Sigmoid colon (tissue), 4 donors: ENCODE results near the gene TULP1.

Source experiments
- CTCF ChIP-seq, 4 experiments: fragments of 450-650 bp in 3 of 4; fragments of 200-600 bp in 1 of 4; IDR thresholded peaks; one replicate each; pipeline ENCODE4 v1.5.1; 2016 to 2019; ENCODE audit warnings: antibody characterized with exemption in 4 of 4, mild to moderate bottlenecking in 3 of 4, moderate library complexity in 2 of 4
- EP300 ChIP-seq, 4 donors: sonication (generic); formaldehyde crosslinking; IDR thresholded peaks; one replicate each; pipeline ENCODE4 v1.6.1; 2017; ENCODE audit warnings: antibody characterized with exemption in 4 of 4
- POLR2A ChIP-seq, 2 donors: fragments of 450-650 bp; IDR thresholded peaks; one replicate each; pipeline ENCODE4 v1.6.1; 2016; ENCODE audit warnings: antibody characterized with exemption in 2 of 2, mild to moderate bottlenecking in 2 of 2, moderate library complexity in 2 of 2
- POLR2AphosphoS5 ChIP-seq, 4 donors: sonication (generic); formaldehyde crosslinking; IDR thresholded peaks; one replicate each; pipeline ENCODE4 v1.6.1; 2017; ENCODE audit warnings: antibody characterized with exemption in 4 of 4

- peak in 2 of 4 donors; percentile 34 to 42 for TF ChIP-seq POLR2AphosphoS5 (IDR thresholded peaks at IDR 0.05)
- TF ChIP-seq CTCF (IDR thresholded peaks at IDR 0.05): no peak
- TF ChIP-seq EP300 (IDR thresholded peaks at IDR 0.05): no peak
- no peak for TF ChIP-seq POLR2A (IDR thresholded peaks at IDR 0.05)
Measured at GRCh38 chr6:35493307-35493983, 19.3 kb downstream of the TULP1 start.
